IMR-90 (cell line): ENCODE measurements around the gene ABL2. TPM values are rescaled to one million over a fixed set of nuclear protein-coding genes. Genes with fewer than 3 reads are reported as not detected.

Experiments
- ATAC-seq: fragments of 200-7000 bp; cut with Tn5 transposase; 2 replicates; pipeline ENCODE4 v1.9.1; 2020; ENCODE audit warnings: low read depth, mild to moderate bottlenecking, moderate library complexity
- BruUV-seq: library from RNA; stranded (reverse); fragments of 400-500 nt; replicated peaks from 2 replicates; lab custom pipeline; 2021; lab: Mats Ljungman, UMichigan
- CTCF ChIA-PET: fragments of 300-600 bp; formaldehyde crosslinking; extraction: SDS; loops from one replicate; lab custom pipeline; 2021; ENCODE audit warnings: antibody characterized with exemption; lab: Yijun Ruan, JAX
- POLR2A ChIA-PET: fragments of 300-600 bp; sonication (Branson Sonifier 250); formaldehyde crosslinking; loops from one replicate; lab custom pipeline; 2022; ENCODE audit warnings: antibody characterized with exemption; ENCODE audit not compliant: unreplicated experiment; lab: Charles Lee
- DNase-seq: peaks from one replicate; pipeline ENCODE4 v3.0.0; 2013
- H2AFZ ChIP-seq: replicated peaks from 2 replicates; pipeline ENCODE3; 2013; ENCODE audit warnings: low read length, mild to moderate bottlenecking; ENCODE audit not compliant: poor library complexity
- H2AK5ac ChIP-seq: 2 replicates; pipeline ENCODE4 v1.6.1; 2013; ENCODE audit warnings: low read depth, low read length, inconsistent platforms
- H2AK9ac ChIP-seq: replicated peaks from 2 replicates; pipeline ENCODE3; 2013; ENCODE audit warnings: mild to moderate bottlenecking, low read depth, low read length, moderate library complexity; ENCODE audit not compliant: poor library complexity
- H2BK120ac ChIP-seq: 2 replicates; pipeline ENCODE4 v1.6.1; 2013; ENCODE audit warnings: low read depth, low read length, inconsistent platforms
- H2BK15ac ChIP-seq: 3 replicates; pipeline ENCODE4 v1.6.1; 2013; ENCODE audit warnings: low read depth, low read length, inconsistent platforms
- H2BK20ac ChIP-seq: 2 replicates; pipeline ENCODE4 v1.6.1; 2013; ENCODE audit warnings: low read depth, mild to moderate bottlenecking, inconsistent platforms, low read length, moderate library complexity
- H2BK5ac ChIP-seq: 2 replicates; pipeline ENCODE4 v1.6.1; 2013; ENCODE audit warnings: mild to moderate bottlenecking, low read depth, low read length, inconsistent platforms; ENCODE audit not compliant: poor library complexity, severe bottlenecking
- H3K14ac ChIP-seq: replicated peaks from 2 replicates; pipeline ENCODE4 v1.6.1; 2013; ENCODE audit warnings: low read depth, low read length, inconsistent platforms
- H3K18ac ChIP-seq: 2 replicates; pipeline ENCODE4 v1.6.1; 2013; ENCODE audit warnings: low read depth, low read length, control low read depth
- H3K23ac ChIP-seq: 2 replicates; pipeline ENCODE4 v1.6.1; 2013; ENCODE audit warnings: low read depth, low read length, inconsistent platforms
- H3K27ac ChIP-seq: 2 replicates; pipeline ENCODE4 v1.5.1; 2013; ENCODE audit warnings: mild to moderate bottlenecking, control low read depth, low read length; ENCODE audit not compliant: insufficient read depth
- H3K27me3 ChIP-seq: 2 replicates; pipeline ENCODE4 v1.6.1; 2013; ENCODE audit warnings: low read length; ENCODE audit not compliant: control insufficient read depth, insufficient read depth
- H3K36me3 ChIP-seq: 2 replicates; pipeline ENCODE4 v1.6.1; 2013; ENCODE audit warnings: low read length, mixed read lengths; ENCODE audit not compliant: control insufficient read depth, insufficient read depth
- H3K4ac ChIP-seq: 2 replicates; pipeline ENCODE4 v1.6.1; 2013; ENCODE audit warnings: low read depth, low read length, inconsistent platforms
- H3K4me1 ChIP-seq: 2 replicates; pipeline ENCODE4 v1.6.1; 2013; ENCODE audit warnings: low read length, mixed read lengths; ENCODE audit not compliant: control insufficient read depth, insufficient read depth
- H3K4me2 ChIP-seq: 2 replicates; pipeline ENCODE4 v1.6.1; 2013; ENCODE audit warnings: low read depth, mild to moderate bottlenecking, control low read depth, low read length, moderate library complexity
- H3K4me3 ChIP-seq: 2 replicates; pipeline ENCODE4 v1.5.1; 2013; ENCODE audit warnings: low read depth, mild to moderate bottlenecking, control low read depth, low read length, moderate library complexity; ENCODE audit not compliant: insufficient read depth
- H3K56ac ChIP-seq: 2 replicates; pipeline ENCODE4 v1.6.1; 2013; ENCODE audit warnings: low read length, inconsistent platforms; ENCODE audit not compliant: insufficient read depth; ENCODE audit errors: extremely low read depth
- H3K79me1 ChIP-seq, 2 experiments: 2 replicates each; pipeline ENCODE4 v1.6.1; 2013; ENCODE audit warnings: low read length in 2 of 2, inconsistent platforms in 1 of 2, low read depth in 1 of 2
- H3K9ac ChIP-seq: 2 replicates; pipeline ENCODE4 v1.6.1; 2013; ENCODE audit warnings: low read depth, low read length, control low read depth
- H3K9me1 ChIP-seq: 2 replicates; pipeline ENCODE4 v1.6.1; 2013; ENCODE audit warnings: low read length, inconsistent platforms; ENCODE audit not compliant: insufficient read depth
- H3K9me3 ChIP-seq: 2 replicates; pipeline ENCODE4 v1.6.1; 2013; ENCODE audit warnings: low read length; ENCODE audit not compliant: control insufficient read depth, insufficient read depth
- H4K20me1 ChIP-seq: 2 replicates; pipeline ENCODE4 v1.6.1; 2013; ENCODE audit warnings: low read length, inconsistent platforms; ENCODE audit not compliant: insufficient read depth
- H4K5ac ChIP-seq: 2 replicates; pipeline ENCODE4 v1.6.1; 2013; ENCODE audit warnings: mild to moderate bottlenecking, low read depth, low read length, control low read depth
- H4K8ac ChIP-seq, 2 experiments: 2 replicates each; pipeline ENCODE4 v1.6.1; 2013; ENCODE audit warnings: low read depth in 2 of 2, low read length in 2 of 2, control low read depth in 1 of 2, inconsistent platforms in 1 of 2
- H4K91ac ChIP-seq: 2 replicates; pipeline ENCODE4 v1.6.1; 2013; ENCODE audit warnings: low read depth, low read length, inconsistent platforms; ENCODE audit not compliant: insufficient read depth
- CHD1 ChIP-seq: IDR thresholded peaks from 2 replicates; pipeline ENCODE4 v1.6.1; 2012; ENCODE audit warnings: low read depth, low read length, improper control_type of control experiment
- WGBS, 2 experiments: methylation state at CpG; one replicate each; pipeline versions ENCODE4 v1.1.5 to v1.1.7; 2013; ENCODE audit warnings: missing lambda C conversion rate in 2 of 2; ENCODE audit not compliant: insufficient read length in 1 of 2; ENCODE audit errors: extremely low coverage in 2 of 2; 5-methylcytosine and 5-hydroxymethylcytosine counted together
- dilution Hi-C: fragments of 300-500 bp; cut with HindIII; formaldehyde crosslinking; loops from one replicate; pipeline ENCODE4 v1.14.3; 2018; ENCODE audit warnings: low sequenced_read_pairs; ENCODE audit not compliant: unreplicated experiment
- in situ Hi-C: fragments of 300-500 bp; cut with MboI; formaldehyde crosslinking; loops from 3 replicates; pipeline ENCODE4 v1.14.3; 2019; ENCODE audit warnings: low sequenced_read_pairs, inconsistent platforms, mixed read lengths
- intact Hi-C: fragments of 100-400 bp; cut with micrococcal nuclease; formaldehyde crosslinking; loops from 2 replicates; pipeline ENCODE4 v1.10.0; 2022
- polyA plus RNA-seq, 3 experiments: library from polyadenylated mRNA; depleted of rRNA; stranded (reverse); fragments of >200 nt; gene quantifications; 2 replicates each; pipeline ENCODE4 v1.2.3, GENCODE V29; 2012; ENCODE audit warnings: low replicate concordance in 1 of 3
- total RNA-seq: library from RNA; depleted of rRNA; stranded (reverse); fragments of >200 nt; gene quantifications from 2 replicates; pipeline ENCODE4 v1.2.3, GENCODE V29; 2012

Gene ABL2
- total and polyA plus RNA-seq, 2 of the 4 experiments (the other 2 are of a cell fraction): 9.7 to 110 TPM

GRCh38 chr1:179108644-179109043 lies 120.8 kb downstream of the ABL2 start:
- no peaks in the 10 kb centered on the region for H3K9me3 ChIP-seq
- no peak overlapping the region for H2BK15ac ChIP-seq
- peaks cover 36 to 70% of the 10 kb centered on the region in 2 experiments for H3K79me1 ChIP-seq
- H3K4me2 ChIP-seq: no peak overlapping the region
- H2BK20ac ChIP-seq: no peak overlapping the region
- H4K91ac ChIP-seq: no peak overlapping the region
- no peak overlapping the region for H2BK120ac ChIP-seq
- H3K9me1 ChIP-seq: peaks cover 8% of the 10 kb centered on the region
- H4K5ac ChIP-seq: no peak overlapping the region
- H3K9ac ChIP-seq: no peak overlapping the region
- no CpG with 5 or more reads among the region's 2 CpGs for WGBS, 2 experiments
- H4K8ac ChIP-seq: no peak overlapping the region
- no peak overlapping the region for H2AFZ ChIP-seq
- H3K27me3 ChIP-seq: no peaks in the 10 kb centered on the region
- H3K56ac ChIP-seq: no peak overlapping the region
- DNase-seq (no peak), ATAC-seq (no peak)
- in situ Hi-C loops (no loop called here), intact Hi-C loops (no loop called here), dilution Hi-C loops (no loop called here)
- H3K18ac ChIP-seq: no peak overlapping the region
- no peak for TF ChIP-seq CHD1
- CTCF ChIA-PET: no interaction called here
- no peak overlapping the region for H3K4me3 ChIP-seq
- no TSS peak for BruUV-seq
- 0 out of 2 replicates have a peak overlapping the region, but pooled peaks have one; percentile 2 for H3K14ac ChIP-seq
- POLR2A ChIA-PET: no interaction called here
- H3K36me3 ChIP-seq: peaks cover 41% of the 10 kb centered on the region
- H4K20me1 ChIP-seq: peaks cover 24% of the 10 kb centered on the region
- H2BK5ac ChIP-seq: no peak overlapping the region
- no peak overlapping the region for H2AK9ac ChIP-seq
- no peak overlapping the region for H3K27ac ChIP-seq
- H2AK5ac ChIP-seq: no peak overlapping the region
- no peak overlapping the region for H3K23ac ChIP-seq
- no peak overlapping the region for H3K4ac ChIP-seq
- H3K4me1 ChIP-seq: peaks cover 10% of the 10 kb centered on the region
